GM18508 (cell line): Measurements from ENCODE around the gene ARVCF.

Experiments
- ATAC-seq: cut with Tn5 transposase; IDR thresholded peaks from one replicate; pipeline ENCODE4 v1.9.1; 2021; ENCODE audit warnings: moderate number of reproducible peaks; ENCODE audit not compliant: insufficient read depth, unreplicated experiment

ARVCF gene

GRCh38 chr22:19988965-19989724 is 27.5 kb downstream of the ARVCF start:
- ATAC-seq = no peak

- ATAC-seq = no peak
Observed at GRCh38 chr22:19988331-19988808, 28.3 kb downstream of the ARVCF start.

GRCh38 chr22:19987394-19988306 is 29.0 kb downstream of the ARVCF start:
- ATAC-seq = no peak

- ATAC-seq = no peak
Observed at GRCh38 chr22:19986410-19987341, 29.9 kb downstream of the ARVCF start.

GRCh38 chr22:19986011-19986409 is 30.6 kb downstream of the ARVCF start:
- no peak for ATAC-seq

- ATAC-seq = no peak
Observed at GRCh38 chr22:19984851-19985811, 31.5 kb downstream of the ARVCF start.

GRCh38 chr22:19984201-19984753 is 32.3 kb downstream of the ARVCF start:
- no peak for ATAC-seq

GRCh38 chr22:19983741-19984140 is 32.9 kb downstream of the ARVCF start:
- no peak for ATAC-seq

GRCh38 chr22:19982991-19983578 is 33.5 kb downstream of the ARVCF start:
- no peak for ATAC-seq

- ATAC-seq = no peak
Observed at GRCh38 chr22:19981961-19982920, 34.4 kb downstream of the ARVCF start.

- no peak for ATAC-seq
Observed at GRCh38 chr22:19981171-19981960, 35.3 kb downstream of the ARVCF start.

- no peak for ATAC-seq
Observed at GRCh38 chr22:19980766-19981165, 35.9 kb downstream of the ARVCF start.

GRCh38 chr22:19979712-19980493 is 36.7 kb downstream of the ARVCF start:
- no peak for ATAC-seq

GRCh38 chr22:19978748-19979147 is 37.9 kb downstream of the ARVCF start:
- ATAC-seq = no peak

GRCh38 chr22:19977296-19978243 is 39.1 kb downstream of the ARVCF start:
- no peak for ATAC-seq
